ENCODE measurements around the gene EPOP. TPM values are rescaled to one million over a fixed set of nuclear protein-coding genes. Genes with fewer than 3 reads are reported as not detected.
A peak's percentile ranks its signal among the peaks of the same experiment; 100 is the strongest.

Gene EPOP
- total and polyA plus RNA-seq, 2 of the 13 experiments (the other 11 are each of a cell fraction or from before 2014, with no cell fraction given) = 14.7 to 37.8 TPM

- peaks cover 14 to 37% of the 10 kb centered on the region in 2 experiments for H3K36me3 ChIP-seq (replicated peaks in 1 of 2; ENCODE audit: control insufficient read depth in 1 of 2, insufficient read depth in 2 of 2, low read length in 2 of 2)
- intact Hi-C loops (cut with micrococcal nuclease; ENCODE audit: unreplicated experiment) (loop anchor here (1.0 kb wide), 1 partner anchor 29 kb away; no protein-coding TSS in a partner anchor), in situ Hi-C loops (cut with HindIII; ENCODE audit: extremely low pct_ligation_motif_present, low pct_unique_long_range_greater_than_20kb) (no loop called here)
- WGBS (ENCODE audit: low lambda C conversion rate) = under 1% methylated on average over 27 of the region's 38 CpGs
- ATAC-seq = no peak
- H3K79me2 ChIP-seq (ENCODE audit: insufficient read depth, low read length) = peaks cover 48% of the 10 kb centered on the region
- DNase-seq (ENCODE audit: low spot score) = peak; percentile 63
- POLR2A ChIA-PET = interaction anchor here (1.5 to 8.9 kb wide), 11 partner anchors 11 to 92 kb away, joined by 5 to 106 read pairs (median 29); partner anchors contain the start of genes CISD3 and EPOP
- BruUV-seq (replicated peaks) = no TSS peak
- CTCF ChIA-PET (ENCODE audit: low intra/inter-chr PET ratio, low total read pairs) = no interaction called here
- no peak overlapping the region for H2AFZ ChIP-seq (ENCODE audit: low read length)
- H3K4me3 ChIP-seq (replicated peaks in 1 of 3; ENCODE audit: insufficient read depth in 1 of 3, low read depth in 2 of 3, low read length in 3 of 3) = peak overlapping the region; percentile 71 to 99 (median 90)
- peak overlapping the region; percentile 66 for H3K9ac ChIP-seq (ENCODE audit: insufficient read depth, low read depth, low read length)
- H3K9me3 ChIP-seq (ENCODE audit: low read length) = no peaks in the 10 kb centered on the region
- H3K27me3 ChIP-seq (ENCODE audit: control insufficient read depth in 1 of 2, insufficient read depth in 2 of 2, low read length in 2 of 2) = no peaks in the 10 kb centered on the region; a peak in 1 of 5 replicates
- FAIRE-seq = no peak
- peaks cover 64% of the 10 kb centered on the region for H3K4me1 ChIP-seq (ENCODE audit: insufficient read depth, low read length)
- H4K20me1 ChIP-seq (ENCODE audit: insufficient read depth, low read length) = peaks cover 12% of the 10 kb centered on the region
- peak overlapping the region; percentile 62 for H3K27ac ChIP-seq (ENCODE audit: extremely low read length, insufficient read depth, low read length)
- H3K4me2 ChIP-seq (ENCODE audit: low read depth, low read length) = peak overlapping the region; percentile 91
- TF ChIP-seq ISX (CRISPR knock-in tag; conservative IDR thresholded peaks at IDR 0.05) (no peak), ZFP41 (CRISPR knock-in tag; IDR thresholded peaks at IDR 0.05; ENCODE audit: borderline replicate concordance) (no peak), ZNF770 (CRISPR knock-in tag; IDR thresholded peaks at IDR 0.05) (no peak), KDM6A (CRISPR knock-in tag; IDR thresholded peaks at IDR 0.05; ENCODE audit: low read depth) (no peak), ZNF652 (CRISPR knock-in tag; IDR thresholded peaks at IDR 0.05; ENCODE audit: borderline replicate concordance, low read depth) (no peak; the same call in 1 of the 2 replicates), SMAD3 (CRISPR knock-in tag; IDR thresholded peaks at IDR 0.05) (no peak), TIGD3 (CRISPR knock-in tag; IDR thresholded peaks at IDR 0.05; ENCODE audit: borderline replicate concordance) (no peak), ETS1 (CRISPR knock-in tag; IDR thresholded peaks at IDR 0.05) (no peak), ATF7-NPFF (CRISPR knock-in tag; IDR thresholded peaks at IDR 0.05; ENCODE audit: low read depth) (no peak), ZNF720 (CRISPR knock-in tag; IDR thresholded peaks at IDR 0.05) (no peak), SETDB1 (CRISPR knock-in tag; IDR thresholded peaks at IDR 0.05; ENCODE audit: borderline replicate concordance) (no peak), SNAPC4 (CRISPR knock-in tag; IDR thresholded peaks at IDR 0.05) (peak; percentile 70; the same call in 1 of the 2 replicates)
Observed at GRCh38 chr17:38705803-38706504, 31.2 kb upstream of the EPOP start.
